ENCODE data around the gene BBS9. TPM values are rescaled to one million over a fixed set of nuclear protein-coding genes. Genes with fewer than 3 reads are reported as not detected.

BBS9 gene
- total RNA-seq, 1 experiment from 2014 or later = 26.4 TPM

DNA sequence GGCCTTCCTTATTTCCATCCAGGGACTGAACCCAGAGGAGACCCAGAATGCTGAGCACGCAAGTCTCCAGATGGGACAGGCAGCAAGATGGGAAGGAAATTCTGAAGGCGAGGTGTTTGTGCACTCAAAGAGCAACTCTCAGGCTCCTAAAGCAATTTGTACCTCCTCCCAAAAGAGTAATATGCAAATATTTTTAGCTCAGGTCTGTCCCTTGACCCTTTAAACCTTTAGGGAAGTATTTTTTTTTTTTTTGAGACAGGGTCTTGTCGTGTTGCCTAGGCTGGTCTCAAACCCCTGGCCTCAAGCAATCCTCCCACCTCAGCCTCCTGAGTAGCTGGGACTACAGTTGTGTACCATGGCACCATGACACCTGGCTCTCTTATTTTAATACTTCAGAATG is 28.6 kb upstream of the BBS9 start:
- H3K79me1 ChIP-seq (ENCODE audit: insufficient read depth, low read depth, low read length, poor library complexity, severe bottlenecking) = peaks cover 4% of the 10 kb centered on the region
- no peak overlapping the region for H3K27ac ChIP-seq (ENCODE audit: insufficient read length, low read depth, low read length)
- no peak overlapping the region for H4K5ac ChIP-seq (ENCODE audit: insufficient read length, low read depth, low read length)
- H4K91ac ChIP-seq (ENCODE audit: insufficient read length, low read depth, low read length) = no peak overlapping the region
- DNase-seq = no peak
- no peak overlapping the region for H2BK5ac ChIP-seq (ENCODE audit: insufficient read length, low read length)
- H4K8ac ChIP-seq (replicated peaks; ENCODE audit: insufficient read length, low read depth, low read length) = no peak overlapping the region
- no peak overlapping the region for H3K18ac ChIP-seq (ENCODE audit: insufficient read length, low read depth, low read length)
- Mint-ChIP-seq H3K27ac (no peak overlapping the region), H3K4me1 (no peaks in the 10 kb centered on the region), H3K4me3 (no peak overlapping the region), H3K9me3 (no peaks in the 10 kb centered on the region), H3K36me3 (ENCODE audit: insufficient read depth in 1 of 3, low read depth in 3 of 3) (peaks cover 26 to 71% (median 63%) of the 10 kb centered on the region in 3 experiments; a peak in 5 of 7 replicates), H3K27me3 (ENCODE audit: low read depth) (no peaks in the 10 kb centered on the region)
- no peak overlapping the region for H3K4me2 ChIP-seq (ENCODE audit: insufficient read depth, insufficient read length, low read length)
- H3K9ac ChIP-seq (ENCODE audit: extremely low read depth, insufficient read length, low read length) = no peak overlapping the region
- TF ChIP-seq, protein P1, sequence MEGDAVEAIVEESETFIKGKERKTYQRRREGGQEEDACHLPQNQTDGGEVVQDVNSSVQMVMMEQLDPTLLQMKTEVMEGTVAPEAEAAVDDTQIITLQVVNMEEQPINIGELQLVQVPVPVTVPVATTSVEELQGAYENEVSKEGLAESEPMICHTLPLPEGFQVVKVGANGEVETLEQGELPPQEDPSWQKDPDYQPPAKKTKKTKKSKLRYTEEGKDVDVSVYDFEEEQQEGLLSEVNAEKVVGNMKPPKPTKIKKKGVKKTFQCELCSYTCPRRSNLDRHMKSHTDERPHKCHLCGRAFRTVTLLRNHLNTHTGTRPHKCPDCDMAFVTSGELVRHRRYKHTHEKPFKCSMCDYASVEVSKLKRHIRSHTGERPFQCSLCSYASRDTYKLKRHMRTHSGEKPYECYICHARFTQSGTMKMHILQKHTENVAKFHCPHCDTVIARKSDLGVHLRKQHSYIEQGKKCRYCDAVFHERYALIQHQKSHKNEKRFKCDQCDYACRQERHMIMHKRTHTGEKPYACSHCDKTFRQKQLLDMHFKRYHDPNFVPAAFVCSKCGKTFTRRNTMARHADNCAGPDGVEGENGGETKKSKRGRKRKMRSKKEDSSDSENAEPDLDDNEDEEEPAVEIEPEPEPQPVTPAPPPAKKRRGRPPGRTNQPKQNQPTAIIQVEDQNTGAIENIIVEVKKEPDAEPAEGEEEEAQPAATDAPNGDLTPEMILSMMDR (conservative IDR thresholded peaks at IDR 0.05) = no peak
- no peaks in the 10 kb centered on the region for H3K27me3 ChIP-seq (ENCODE audit: insufficient read depth, low read length)
- H3T11ph ChIP-seq (ENCODE audit: low read length) = no peak overlapping the region
- H3K23me2 ChIP-seq (ENCODE audit: insufficient read length, low read depth, low read length, poor library complexity, severe bottlenecking) = no peaks in the 10 kb centered on the region
- no peak overlapping the region for H3K56ac ChIP-seq (ENCODE audit: insufficient read length, low read depth, low read length)
- no peak overlapping the region for H2BK15ac ChIP-seq (ENCODE audit: low read depth, low read length)
- H2BK120ac ChIP-seq (ENCODE audit: low read depth, low read length, poor library complexity, severe bottlenecking) = no peak overlapping the region
- no peak overlapping the region for H3K23ac ChIP-seq (ENCODE audit: insufficient read length, low read depth, low read length)
- H3K79me2 ChIP-seq (ENCODE audit: insufficient read depth, low read length) = no peaks in the 10 kb centered on the region
- no peak overlapping the region for H2AFZ ChIP-seq (ENCODE audit: low read length)
- WGBS (ENCODE audit: extremely low coverage, insufficient read length, low lambda C conversion rate) = no CpG with 5 or more reads among the region's 3 CpGs
- H3K14ac ChIP-seq (ENCODE audit: insufficient read depth, low read length) = no peak overlapping the region
- H3K9me3 ChIP-seq (ENCODE audit: control insufficient read depth, low read depth, low read length) = no peaks in the 10 kb centered on the region
- no peak overlapping the region for H2BK20ac ChIP-seq (ENCODE audit: low read depth, low read length, poor library complexity, severe bottlenecking)
- H2AK5ac ChIP-seq (ENCODE audit: insufficient read length, low read length) = no peak overlapping the region
- H4K20me1 ChIP-seq (ENCODE audit: control insufficient read depth, insufficient read depth, insufficient read length) = no peaks in the 10 kb centered on the region
- no peaks in the 10 kb centered on the region for H3K4me1 ChIP-seq (ENCODE audit: insufficient read depth, low read length)
- no peak overlapping the region for H2BK12ac ChIP-seq (ENCODE audit: insufficient read length, low read depth, low read length)
- H3K4ac ChIP-seq (ENCODE audit: low read depth, low read length) = no peak overlapping the region
